Stimulated activated CD8-positive, alpha-beta memory T cell treated with anti-CD3 and anti-CD28 coated beads, Interleukin-4, amount 100 ng/mL, for 48 hours (primary cell): ENCODE measurements around the gene SGMS1.

Experiments used
- DNase-seq: peaks from one replicate; pipeline ENCODE4 v3.0.0-alpha.2; 2020

Gene SGMS1

DNA sequence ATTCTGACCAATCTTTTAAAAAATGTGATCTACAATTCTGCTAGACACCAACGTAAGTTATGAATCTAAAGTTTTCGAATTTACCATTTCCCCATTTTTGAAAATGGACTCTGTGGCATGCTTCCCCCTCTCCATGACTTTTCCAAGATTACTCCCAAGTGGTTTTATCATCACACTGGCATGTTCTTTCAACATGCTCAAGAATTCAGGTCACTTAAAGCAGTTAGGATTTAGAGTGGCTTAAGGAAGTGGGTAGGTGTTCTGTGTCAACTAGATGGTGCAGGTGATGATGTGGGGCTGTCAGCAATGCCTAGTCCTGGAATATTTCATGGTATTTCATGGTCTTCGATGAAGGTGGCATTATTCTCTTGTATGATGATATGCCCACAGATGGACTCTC is 208.5 kb downstream of the SGMS1 start:
- DNase-seq, result no peak

DNA sequence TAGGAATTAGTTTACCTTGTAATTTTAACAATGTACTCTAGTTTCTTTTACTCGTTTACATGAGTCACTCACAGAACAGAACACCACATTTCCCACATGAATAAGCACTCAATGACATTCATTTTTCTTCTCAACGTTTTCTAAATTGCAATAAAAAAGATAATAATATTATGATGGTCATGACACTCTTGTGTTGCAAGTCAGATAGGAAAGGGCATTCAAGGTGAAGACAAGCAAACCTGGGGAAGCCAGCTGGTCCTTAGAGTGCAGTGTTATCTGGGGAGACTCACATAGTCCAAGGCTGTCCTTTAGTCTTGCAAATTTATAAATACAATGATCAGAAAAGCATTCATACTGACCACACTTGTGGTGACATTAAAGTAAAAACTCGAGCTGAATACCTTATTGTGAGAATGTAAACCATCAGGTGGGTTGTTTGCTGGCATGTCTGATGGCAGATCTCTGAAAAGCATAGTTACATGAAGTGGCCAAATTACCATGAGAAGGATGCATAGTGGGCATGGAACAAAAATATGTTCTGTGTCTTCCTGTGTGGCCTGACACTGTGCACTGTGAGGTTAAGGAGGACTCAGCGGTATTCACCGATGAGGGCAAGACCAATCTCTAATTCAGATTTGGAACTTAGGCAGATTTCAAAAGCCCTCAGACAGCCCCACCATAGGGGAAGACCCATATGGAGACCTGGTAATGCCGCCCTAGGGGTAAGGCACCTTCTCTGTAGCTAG is 213.5 kb downstream of the SGMS1 start:
- DNase-seq, result no peak

DNA sequence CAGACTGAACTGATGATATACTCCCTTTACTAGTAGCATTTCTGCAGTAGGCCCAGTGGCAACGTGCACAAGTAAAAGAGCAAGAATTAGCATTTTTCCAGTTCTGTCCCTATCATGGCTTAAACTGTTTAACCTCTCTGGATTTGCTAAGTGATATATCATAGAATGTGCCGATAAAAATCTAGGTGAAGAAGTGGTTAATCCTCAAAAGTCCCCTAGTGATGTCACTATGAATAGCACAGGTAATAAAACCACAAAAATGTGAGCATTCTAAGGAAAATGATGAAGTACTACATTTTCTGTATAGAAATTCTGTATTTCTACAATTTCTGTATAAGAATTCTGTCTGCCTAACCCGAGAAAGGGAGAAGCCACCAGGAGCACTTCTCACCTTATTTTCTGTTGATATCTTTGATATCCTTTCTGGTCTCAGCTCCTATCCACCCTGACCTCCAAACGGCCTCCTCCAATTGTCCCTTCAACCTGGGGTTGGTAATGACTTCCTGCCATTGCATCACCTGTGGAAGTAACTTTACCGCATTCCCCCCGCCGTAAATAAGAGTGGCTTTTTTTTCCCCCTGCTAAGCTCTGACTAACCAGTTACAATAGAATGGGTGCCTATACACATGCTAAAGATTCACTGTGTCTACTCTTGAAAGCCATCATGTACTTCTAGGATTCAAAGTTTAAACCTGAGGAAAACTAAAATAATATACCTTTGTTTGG is 216.5 kb downstream of the SGMS1 start:
- no peak for DNase-seq

DNA sequence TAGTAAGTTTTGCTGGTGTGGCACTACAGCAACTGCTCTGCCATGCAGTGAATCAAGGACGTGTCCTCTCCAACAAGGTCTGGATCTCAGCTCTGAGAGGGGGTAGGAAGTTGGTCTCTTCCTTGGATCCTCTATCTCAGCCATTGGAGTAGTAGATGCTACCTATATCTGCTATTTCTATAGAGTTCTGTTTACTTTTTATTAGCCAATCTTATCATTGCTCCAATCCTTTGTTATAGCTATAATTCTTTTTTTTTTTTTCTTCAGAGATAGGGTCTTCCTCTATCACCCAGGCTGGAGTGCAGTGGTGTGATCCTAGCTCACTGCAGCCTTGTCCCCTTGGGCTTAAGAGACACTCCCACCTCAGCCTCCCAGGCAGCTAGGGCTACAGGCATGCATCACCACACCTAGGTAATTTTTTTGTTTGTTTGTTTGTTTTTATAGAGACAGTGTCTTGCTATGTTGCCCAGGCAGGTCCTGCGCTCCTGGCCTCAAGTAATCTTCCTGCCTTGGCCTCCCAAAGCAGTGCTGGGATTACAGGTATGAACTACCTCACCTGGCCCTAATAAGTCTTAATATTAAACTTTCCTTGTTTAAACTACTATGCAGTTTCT is 217.2 kb downstream of the SGMS1 start:
- no peak for DNase-seq

DNA sequence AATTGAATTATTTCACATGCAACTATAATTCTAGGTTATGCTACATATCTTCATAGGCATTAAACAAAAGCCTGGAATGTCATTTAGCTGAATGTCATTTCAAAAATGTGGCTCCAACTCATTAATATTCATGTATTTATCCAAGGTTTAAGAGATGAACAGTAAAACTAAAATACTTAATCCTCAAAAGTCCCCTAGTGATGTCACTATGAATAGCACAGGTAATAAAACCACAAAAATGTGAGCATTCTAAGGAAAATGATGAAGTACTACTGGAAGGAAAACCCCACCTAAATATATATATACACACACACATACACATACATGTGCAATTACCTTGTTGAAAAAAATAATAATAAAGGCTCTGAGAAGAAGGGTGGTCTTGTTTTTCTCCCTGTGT is 218.0 kb downstream of the SGMS1 start:
- no peak for DNase-seq

DNA sequence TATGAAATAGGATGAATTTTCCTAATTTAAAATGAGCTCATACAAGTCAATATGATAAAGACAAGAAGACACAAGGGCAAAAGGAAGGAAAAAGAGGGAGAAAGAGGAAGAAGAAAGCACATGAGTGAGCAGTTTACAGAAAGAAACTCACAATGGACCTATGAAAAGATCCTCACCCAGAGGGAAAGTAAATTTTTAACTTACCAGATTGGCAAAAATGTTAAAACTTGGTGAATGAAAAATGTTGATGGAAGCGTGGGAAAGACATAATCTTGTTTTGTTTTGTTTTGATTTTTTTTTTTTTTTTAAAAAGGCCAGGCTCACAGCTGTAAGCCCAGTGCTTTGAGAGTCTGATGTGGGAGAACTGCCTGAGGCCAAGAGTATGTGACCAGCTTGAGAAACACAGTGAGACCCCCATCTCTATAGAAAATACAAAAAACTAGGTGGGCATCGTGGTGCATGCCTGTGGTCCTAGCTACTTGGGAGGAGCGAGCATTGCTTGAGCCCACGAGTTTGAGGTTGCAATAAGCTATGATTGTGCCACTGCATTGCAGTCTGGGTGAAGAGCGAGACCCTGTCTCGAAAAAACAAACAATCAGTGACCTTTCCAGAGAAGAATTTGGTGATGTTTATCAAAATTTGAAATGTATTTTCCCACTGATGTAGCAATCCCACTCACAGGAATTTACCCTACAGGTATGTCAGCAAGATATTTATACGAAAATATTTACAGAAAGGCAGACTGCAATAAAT is 219.6 kb downstream of the SGMS1 start:
- DNase-seq, result no peak

DNA sequence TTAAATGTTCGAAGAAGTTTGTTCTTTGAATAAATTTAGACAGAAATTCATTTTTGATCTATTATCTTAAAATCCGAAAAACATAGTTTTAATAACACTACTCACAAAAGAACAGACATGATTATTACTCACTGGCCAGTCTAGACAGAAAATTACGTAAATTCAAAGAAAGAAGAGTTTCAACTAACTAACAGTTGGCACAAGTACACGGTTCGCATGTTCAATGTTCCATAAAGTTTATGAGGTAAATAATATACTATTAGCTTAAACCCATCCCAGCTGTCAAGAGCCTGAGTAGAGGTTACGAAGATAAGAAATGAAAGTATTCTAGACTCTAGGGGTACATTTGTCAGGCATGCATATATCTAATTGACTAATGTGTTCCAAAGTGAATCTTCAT is 220.7 kb downstream of the SGMS1 start:
- DNase-seq, result no peak

DNA sequence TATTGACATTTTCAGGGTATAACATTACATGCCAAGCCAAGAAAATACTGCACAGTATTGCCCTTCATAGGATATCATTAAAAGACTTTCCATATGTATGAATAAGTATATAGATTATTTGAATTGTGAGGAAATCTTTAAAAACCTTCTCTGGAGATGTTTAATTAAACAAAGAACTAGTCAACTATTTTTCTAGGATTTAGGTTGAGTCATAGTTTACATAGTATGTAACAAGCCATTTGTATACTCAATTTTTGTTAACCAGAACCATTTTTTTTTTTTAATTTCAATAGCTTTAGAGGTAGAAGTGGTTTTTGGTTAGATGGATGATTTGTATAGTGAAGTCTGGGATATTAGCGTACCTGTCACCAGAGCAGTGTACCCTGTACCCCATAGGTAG is 221.3 kb downstream of the SGMS1 start:
- no peak for DNase-seq

DNA sequence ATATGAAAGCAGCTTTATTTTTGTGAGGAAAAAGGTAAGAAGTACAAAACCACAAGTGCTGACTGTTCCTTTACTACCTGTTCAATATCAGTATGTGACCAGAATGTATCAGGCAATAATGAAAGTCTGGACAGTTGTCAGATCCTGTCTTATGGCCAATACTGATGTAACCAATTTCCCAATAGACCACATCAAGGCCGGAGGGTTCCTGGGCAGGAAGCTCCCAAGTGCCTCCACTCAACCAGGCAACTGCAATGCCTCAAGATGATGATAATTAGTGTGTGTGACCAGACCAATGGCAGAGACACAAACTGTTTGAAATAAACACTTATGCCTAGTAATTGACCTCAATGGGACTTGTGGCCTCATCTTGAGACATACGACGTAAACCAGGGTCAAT is 223.1 kb downstream of the SGMS1 start:
- no peak for DNase-seq

DNA sequence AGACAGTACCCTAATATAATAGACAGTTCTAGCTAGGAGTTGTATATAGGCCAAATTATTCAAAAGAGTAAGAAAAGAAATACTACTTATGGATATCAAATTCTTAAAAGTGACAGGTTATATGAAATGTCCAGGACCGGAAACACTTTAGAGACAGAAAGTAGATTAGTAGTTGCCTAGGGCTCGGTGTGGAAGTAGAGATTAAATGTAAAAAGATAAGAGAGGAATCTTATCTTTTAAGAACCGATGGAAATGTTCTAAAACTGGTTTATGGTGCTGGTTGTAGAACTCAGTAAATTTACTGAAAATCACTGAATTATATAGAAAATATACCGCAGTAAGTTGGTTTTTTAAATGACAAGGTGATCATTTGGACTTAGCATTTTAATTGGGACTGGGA is 224.9 kb downstream of the SGMS1 start:
- no peak for DNase-seq

DNA sequence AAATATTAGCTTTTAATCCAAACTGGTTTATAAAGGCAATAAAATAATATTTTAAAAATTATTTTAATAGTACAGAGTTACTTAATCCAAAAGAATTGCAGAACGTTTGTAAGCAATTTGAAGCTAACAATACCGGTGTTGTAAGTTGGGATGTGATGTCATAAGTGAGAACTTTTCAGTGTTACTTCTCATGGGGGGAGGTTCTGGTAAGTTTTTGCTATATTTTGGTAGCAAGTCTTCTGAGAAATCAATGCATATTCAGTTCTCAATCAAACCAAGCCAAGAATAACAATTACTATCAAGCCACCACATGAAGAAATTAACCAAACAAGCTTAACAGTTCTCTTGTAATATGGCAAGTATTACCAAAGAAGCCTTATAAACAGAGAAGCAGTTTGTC is 225.4 kb downstream of the SGMS1 start:
- no peak for DNase-seq

DNA sequence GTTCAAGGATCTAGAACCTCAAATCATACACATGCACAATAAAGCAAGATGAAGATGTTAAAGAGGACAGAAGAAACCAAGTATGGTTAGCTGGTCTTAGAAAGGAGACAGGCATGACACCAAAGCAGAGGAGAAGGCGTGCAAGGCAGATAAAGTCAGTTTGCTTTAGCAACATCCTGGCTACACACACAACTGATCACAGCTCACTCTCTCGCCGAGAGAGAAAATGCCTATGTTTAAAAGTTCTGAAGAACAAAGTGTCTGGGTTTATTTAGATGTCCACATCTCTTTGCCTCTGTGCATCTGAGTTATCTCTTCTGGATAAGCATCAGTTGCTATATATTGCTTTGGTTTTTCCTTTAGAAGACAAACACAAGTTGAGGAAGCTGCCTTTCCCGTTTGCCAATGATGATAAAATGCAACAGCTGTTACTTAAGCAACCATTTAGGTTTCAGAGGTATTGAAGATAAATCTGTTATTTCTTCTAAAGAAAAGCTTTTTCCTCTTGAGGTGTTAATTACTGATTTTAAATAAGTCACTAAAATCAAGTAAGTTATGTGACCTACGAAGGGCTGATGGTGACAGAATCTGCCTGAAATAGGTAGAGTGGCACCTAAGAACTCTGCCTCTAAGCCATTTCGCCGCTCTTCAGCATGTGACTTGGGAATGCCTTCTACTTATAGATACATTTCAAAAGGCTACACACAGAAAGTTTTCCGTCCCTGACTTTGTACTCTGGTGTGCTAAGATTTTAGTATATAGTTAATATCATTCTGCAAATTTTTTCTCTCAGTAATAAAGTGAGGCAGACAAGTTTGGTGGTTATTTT is 226.2 kb downstream of the SGMS1 start:
- DNase-seq, result no peak

DNA sequence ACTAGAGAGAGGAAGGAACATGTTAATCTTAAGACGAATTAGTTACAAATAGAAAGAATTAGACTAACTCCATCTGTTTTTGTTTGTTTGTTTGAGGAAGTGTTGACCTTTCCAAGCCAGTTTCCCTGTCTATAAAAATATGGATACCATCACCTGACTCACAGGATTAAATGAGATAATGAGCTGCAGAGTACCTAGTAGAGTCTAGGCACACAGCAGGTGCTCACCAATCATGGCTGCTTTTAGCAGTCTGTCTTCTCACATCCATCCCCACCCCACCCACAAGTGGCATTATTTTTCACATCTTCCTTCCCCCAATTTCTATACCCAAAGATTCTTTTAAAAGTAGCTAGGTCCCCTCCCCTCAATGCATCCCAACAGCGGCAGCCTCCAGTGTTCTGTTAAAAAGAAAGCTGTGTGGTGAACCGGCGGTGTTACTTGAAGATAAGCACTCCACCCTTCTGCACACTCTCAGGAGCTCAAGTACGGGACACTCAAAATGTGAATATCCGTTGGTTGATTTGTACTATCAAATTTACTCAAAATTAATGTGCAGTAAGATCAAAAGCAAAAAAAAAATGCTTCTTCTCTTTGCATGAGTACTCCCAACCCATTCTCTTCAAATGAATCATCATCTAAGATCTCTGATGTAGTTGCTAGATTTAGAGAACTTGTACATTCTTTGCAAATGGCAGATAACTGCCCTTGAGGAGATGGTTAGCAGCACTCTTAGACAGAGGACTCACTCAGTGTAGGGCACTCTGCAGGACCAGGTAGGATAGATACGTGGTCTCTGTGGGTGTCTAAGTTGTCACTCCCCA is 227.1 kb downstream of the SGMS1 start:
- DNase-seq, result peak; percentile 44

DNA sequence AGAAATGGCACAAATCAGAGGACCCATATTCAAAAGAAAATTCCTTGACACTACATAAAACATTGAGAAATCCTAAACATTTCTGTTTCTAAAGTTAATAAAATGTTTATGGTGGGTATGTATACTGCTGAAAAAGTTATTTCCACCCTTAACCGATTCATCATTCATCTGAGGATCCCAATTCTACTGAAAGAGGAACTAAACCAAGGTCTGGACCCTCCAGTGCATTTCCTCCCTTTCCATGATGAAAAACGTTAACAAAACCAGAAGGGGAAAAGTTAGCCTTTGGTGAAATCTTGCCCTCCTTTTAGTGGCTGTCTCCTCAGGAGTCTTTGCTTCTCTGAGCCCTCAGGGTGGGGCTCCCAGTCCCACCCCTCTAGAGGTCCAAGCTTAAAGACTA is 227.9 kb downstream of the SGMS1 start:
- DNase-seq, result no peak

DNA sequence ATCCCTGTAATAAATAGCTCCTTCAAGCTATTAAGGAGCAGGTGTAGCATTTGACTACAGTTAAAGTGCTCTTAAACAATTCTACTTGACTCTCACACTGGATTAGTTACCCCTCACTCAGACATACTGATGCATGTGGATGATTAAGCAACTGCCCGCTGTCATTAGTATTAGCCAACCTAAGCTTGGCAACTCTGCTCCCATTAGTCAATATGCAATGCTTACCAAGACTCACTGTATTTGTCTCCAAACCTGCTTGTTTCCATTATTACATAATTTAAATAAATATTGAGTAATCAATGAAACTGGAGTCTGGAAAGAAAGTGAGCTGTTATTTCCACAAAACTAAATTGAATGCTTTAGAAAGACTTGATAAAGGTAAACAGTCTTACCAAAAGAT is 228.5 kb downstream of the SGMS1 start:
- DNase-seq, result no peak

DNA sequence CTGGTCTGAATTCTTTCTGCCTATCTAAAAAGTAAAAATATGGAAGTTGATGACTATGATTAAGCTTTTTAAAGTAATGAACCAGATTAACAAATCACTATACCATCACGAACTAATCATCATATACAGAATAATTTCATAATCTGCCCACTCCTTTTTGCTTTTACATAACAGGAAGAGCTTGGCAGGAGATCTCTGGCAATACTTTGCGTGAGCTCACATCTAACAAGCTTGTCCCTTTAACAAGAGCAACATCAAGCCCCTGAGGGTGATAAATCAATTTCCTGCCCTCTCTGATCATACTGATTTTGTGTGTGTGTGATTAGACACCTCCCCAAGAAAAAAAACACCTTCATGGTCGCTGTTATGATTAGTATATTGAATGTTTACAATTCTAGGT is 228.9 kb downstream of the SGMS1 start:
- no peak for DNase-seq

DNA sequence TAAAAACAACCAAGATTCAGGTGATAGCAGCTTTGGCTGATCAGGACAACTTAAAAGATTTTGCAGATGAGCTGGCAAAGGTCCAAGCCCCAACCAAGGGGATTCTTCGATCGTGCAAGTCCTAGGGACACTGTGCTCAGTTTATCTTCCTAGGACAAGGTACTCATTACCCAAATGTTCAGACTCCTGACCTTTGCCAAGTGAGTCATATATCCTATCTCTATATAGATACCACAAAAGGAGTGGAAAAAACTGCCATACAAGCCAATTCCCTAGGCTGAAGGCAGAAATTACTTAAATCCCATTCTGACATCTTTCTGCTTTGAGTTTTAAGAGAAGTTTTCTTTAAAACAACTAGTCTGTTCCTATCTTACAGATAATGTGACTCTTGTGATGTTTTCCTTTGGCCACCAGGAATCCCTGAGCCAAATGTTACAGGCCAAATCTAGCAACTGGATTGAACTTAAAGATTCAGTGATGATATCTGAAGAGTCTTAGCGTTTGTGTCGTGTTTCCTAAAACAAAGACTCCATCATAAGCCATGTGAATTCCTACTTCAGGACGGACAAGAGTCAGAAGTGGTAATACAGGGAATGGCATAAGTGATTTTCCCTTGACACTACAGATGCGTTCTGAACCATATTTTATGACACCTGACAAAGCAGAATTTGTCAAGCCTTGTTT is 229.8 kb downstream of the SGMS1 start:
- DNase-seq, result no peak

DNA sequence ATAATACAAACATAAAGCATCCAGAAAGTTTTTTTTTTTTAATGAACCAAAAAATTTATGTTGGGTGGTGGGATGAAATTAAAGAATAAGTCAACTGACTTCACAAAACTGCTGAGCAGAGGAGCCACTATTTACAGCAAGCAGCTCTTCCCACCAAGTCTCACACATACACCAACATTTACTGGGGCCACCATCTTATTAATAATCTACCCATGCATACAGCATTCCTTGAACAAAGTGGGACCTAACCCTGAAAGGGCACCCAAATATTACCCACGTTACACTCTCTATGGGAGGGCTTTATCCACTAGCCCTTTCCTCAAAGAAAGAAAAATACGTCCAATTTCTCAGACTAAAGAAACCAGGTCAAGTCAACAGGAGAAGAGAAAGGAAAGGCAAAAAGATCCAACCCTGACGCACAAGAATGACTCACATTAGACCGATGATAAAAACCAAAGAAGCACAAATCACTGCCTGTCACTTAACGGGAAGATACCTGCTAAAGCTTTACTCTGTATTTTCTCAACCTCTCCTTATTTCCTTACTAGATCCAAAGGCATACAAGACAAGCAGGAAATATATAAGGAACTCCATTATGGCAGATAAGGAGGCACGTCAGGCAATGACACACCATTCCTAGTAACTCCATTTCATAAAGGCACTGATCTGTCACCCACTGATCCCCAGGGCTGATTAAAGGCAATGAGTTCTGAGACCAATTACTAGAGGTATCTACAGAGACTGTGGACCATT is 230.6 kb downstream of the SGMS1 start:
- no peak for DNase-seq

DNA sequence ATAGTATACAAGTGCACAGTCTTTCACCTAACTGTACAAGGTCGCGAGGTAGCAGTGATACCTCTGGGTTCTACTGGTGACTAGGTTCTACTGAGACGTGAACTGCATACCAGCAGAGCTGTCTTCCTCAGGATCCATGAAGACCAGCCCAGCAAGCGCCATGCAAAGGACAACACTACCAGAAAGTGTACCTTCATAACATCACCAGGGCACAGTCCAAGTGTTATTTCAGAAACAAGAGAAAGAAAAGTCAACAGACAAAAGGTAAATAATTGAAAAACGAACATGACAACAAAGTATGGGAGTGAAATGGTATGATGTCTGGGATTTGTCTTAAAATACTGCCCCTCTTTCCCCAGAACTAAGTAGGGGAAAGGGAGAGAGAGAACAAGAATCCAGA is 231.3 kb downstream of the SGMS1 start:
- no peak for DNase-seq

DNA sequence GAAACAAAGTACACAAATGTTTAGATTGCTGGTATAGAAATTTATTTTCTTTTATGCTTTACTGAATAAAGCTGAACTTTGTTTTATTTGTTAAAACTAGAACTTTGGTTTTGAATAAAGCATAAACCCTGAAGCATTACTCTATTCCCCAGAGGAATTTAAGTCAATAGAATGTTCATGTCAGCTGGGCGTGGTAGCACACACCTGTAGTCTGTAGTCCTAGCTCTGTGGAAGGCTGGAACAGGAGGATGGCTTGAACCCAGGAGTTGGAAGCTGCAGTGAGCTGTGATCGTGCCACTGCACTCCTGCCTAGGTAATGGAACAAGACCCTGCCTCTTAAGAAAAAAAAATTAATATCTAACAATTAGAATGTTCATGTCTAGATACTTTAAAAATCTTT is 233.5 kb downstream of the SGMS1 start:
- no peak for DNase-seq
